Sigmoid colon (tissue), 7 donors: Measurements from ENCODE around the gene MRPL48. TPM values are rescaled to one million over a fixed set of nuclear protein-coding genes. Genes with fewer than 3 reads are reported as not detected.

Experiments
- DNase-seq: peaks from one replicate; pipeline ENCODE4 v3.0.0-alpha.2; 2019
- H3K27ac ChIP-seq, 4 donors: fragments of 200-600 bp; sonication (generic); one replicate each; pipeline ENCODE4 v1.5.1; 2016 to 2019; ENCODE audit warnings: mild to moderate bottlenecking in 1 of 4
- H3K27me3 ChIP-seq, 3 donors: fragments of 200-600 bp; sonication (generic); one replicate each; pipeline ENCODE4 v1.5.1; 2019; ENCODE audit warnings: mild to moderate bottlenecking in 1 of 3
- H3K36me3 ChIP-seq, 4 donors: fragments of 200-600 bp; sonication (generic); one replicate each; pipeline ENCODE4 v1.5.1; 2016 to 2019
- H3K4me1 ChIP-seq, 4 donors: fragments of 200-600 bp; sonication (generic); one replicate each; pipeline ENCODE4 v1.5.1; 2017 to 2019
- H3K4me3 ChIP-seq, 4 donors: fragments of 200-600 bp; sonication (generic); one replicate each; pipeline ENCODE4 v1.5.1; 2017 to 2019; ENCODE audit warnings: mild to moderate bottlenecking in 2 of 4, moderate library complexity in 1 of 4
- H3K9me3 ChIP-seq, 4 donors: fragments of 200-600 bp in 3 of 4; sonication (generic) in 3 of 4; one replicate each; pipeline versions ENCODE4 v1.5.1 to v1.6.1; 2013 to 2019
- CTCF ChIP-seq, 4 experiments: fragments of 450-650 bp in 3 of 4; fragments of 200-600 bp in 1 of 4; IDR thresholded peaks; one replicate each; pipeline ENCODE4 v1.5.1; 2016 to 2019; ENCODE audit warnings: antibody characterized with exemption in 4 of 4, mild to moderate bottlenecking in 3 of 4, moderate library complexity in 2 of 4
- EP300 ChIP-seq, 4 donors: sonication (generic); formaldehyde crosslinking; IDR thresholded peaks; one replicate each; pipeline ENCODE4 v1.6.1; 2017; ENCODE audit warnings: antibody characterized with exemption in 4 of 4
- POLR2A ChIP-seq, 2 donors: fragments of 450-650 bp; IDR thresholded peaks; one replicate each; pipeline ENCODE4 v1.6.1; 2016; ENCODE audit warnings: antibody characterized with exemption in 2 of 2, mild to moderate bottlenecking in 2 of 2, moderate library complexity in 2 of 2
- POLR2AphosphoS5 ChIP-seq, 4 donors: sonication (generic); formaldehyde crosslinking; IDR thresholded peaks; one replicate each; pipeline ENCODE4 v1.6.1; 2017; ENCODE audit warnings: antibody characterized with exemption in 4 of 4
- WGBS, 2 donors: extraction: QIAGEN DNeasy Blood & Tissue Kit; methylation state at CpG; one replicate each; pipeline ENCODE4 v1.1.7; 2013; 5-methylcytosine and 5-hydroxymethylcytosine counted together
- intact Hi-C: fragments of 100-400 bp; cut with DNase I; formaldehyde crosslinking; loops from one replicate; pipeline ENCODE4 v1.15.1; 2023
- polyA plus RNA-seq, 3 donors: library from polyadenylated mRNA; stranded (reverse); fragments of 200-250 nt; gene quantifications; one replicate each; pipeline ENCODE4 v1.2.3, GENCODE V29; 2013
- total RNA-seq, 4 donors: library from RNA; depleted of rRNA; stranded (reverse); fragments of >200 nt; gene quantifications; one replicate each; pipeline ENCODE4 v1.1.0, GENCODE V29; 2016
- donor health status: healthy with polysubstance abuse.
- donor health status: Bipolar disorder and iron deficiency.
- donor health status: healthy.

MRPL48 gene
- total and polyA plus RNA-seq, 7 donors, result 7.7 to 82.3 (median 31.3) TPM

- peaks cover 0 to 51% (median 8%) of the 10 kb centered on the region in 4 donors for H3K36me3 ChIP-seq
- no peak overlapping the region for H3K27ac ChIP-seq
- 94 to 95% methylated on average over 5 of the region's 5 CpGs for WGBS, 2 donors
- no peak for DNase-seq
- TF ChIP-seq POLR2A (IDR thresholded peaks at IDR 0.05), result no peak
- no peak for TF ChIP-seq POLR2AphosphoS5 (IDR thresholded peaks at IDR 0.05)
- TF ChIP-seq EP300 (IDR thresholded peaks at IDR 0.05), result no peak
- TF ChIP-seq CTCF (IDR thresholded peaks at IDR 0.05), result no peak
- no peaks in the 10 kb centered on the region for H3K4me1 ChIP-seq
- intact Hi-C loops, result no loop called here
- no peaks in the 10 kb centered on the region for H3K27me3 ChIP-seq
- no peaks in the 10 kb centered on the region for H3K9me3 ChIP-seq
- H3K4me3 ChIP-seq, result no peak overlapping the region
These were observed 107.2 kb downstream of the MRPL48 start for GRCh38 chr11:73894725-73895335.

- intact Hi-C loops, result no loop called here
- Histone ChIP-seq H3K36me3 (peaks cover 0 to 75% (median 5%) of the 10 kb centered on the region in 4 donors), H3K4me3 (no peak overlapping the region), H3K27ac (no peak overlapping the region), H3K27me3 (no peaks in the 10 kb centered on the region), H3K9me3 (no peaks in the 10 kb centered on the region), H3K4me1 (no peaks in the 10 kb centered on the region)
- TF ChIP-seq EP300 (IDR thresholded peaks at IDR 0.05), result no peak
- TF ChIP-seq CTCF (IDR thresholded peaks at IDR 0.05), result no peak
- TF ChIP-seq POLR2A (IDR thresholded peaks at IDR 0.05), result no peak
- no peak for TF ChIP-seq POLR2AphosphoS5 (IDR thresholded peaks at IDR 0.05)
- DNase-seq, result no peak
- 94 to 96% methylated on average over 1 of the region's 1 CpG for WGBS, 2 donors
These were observed 114.6 kb downstream of the MRPL48 start for GRCh38 chr11:73902303-73902702.

- Histone ChIP-seq H3K4me3 (no peak overlapping the region), H3K27ac (no peak overlapping the region), H3K9me3 (no peaks in the 10 kb centered on the region), H3K27me3 (no peaks in the 10 kb centered on the region), H3K36me3 (peaks cover 0 to 79% (median 2%) of the 10 kb centered on the region in 4 donors), H3K4me1 (no peaks in the 10 kb centered on the region)
- whole genome bisulfite sequencing, 2 donors, result 89% methylated on average over 4 of the region's 4 CpGs
- TF ChIP-seq CTCF (IDR thresholded peaks at IDR 0.05) (no peak), POLR2AphosphoS5 (IDR thresholded peaks at IDR 0.05) (no peak)
- DNase-seq, result no peak
- intact Hi-C loops, result no loop called here
These were observed 119.5 kb downstream of the MRPL48 start for GRCh38 chr11:73907191-73907590.

GRCh38 chr11:73912026-73912425 is 124.4 kb downstream of the MRPL48 start:
- Histone ChIP-seq H3K9me3 (no peaks in the 10 kb centered on the region), H3K4me1 (no peaks in the 10 kb centered on the region), H3K4me3 (no peak overlapping the region), H3K27me3 (no peaks in the 10 kb centered on the region), H3K36me3 (peaks cover 0 to 83% (median 7%) of the 10 kb centered on the region in 4 donors), H3K27ac (no peak overlapping the region)
- intact Hi-C loops, result no loop called here
- DNase-seq, result no peak
- 90 to 96% methylated on average over 2 of the region's 2 CpGs for WGBS, 2 donors
- TF ChIP-seq EP300 (IDR thresholded peaks at IDR 0.05) (no peak), POLR2AphosphoS5 (IDR thresholded peaks at IDR 0.05) (no peak), POLR2A (IDR thresholded peaks at IDR 0.05) (no peak), CTCF (IDR thresholded peaks at IDR 0.05) (no peak)

GRCh38 chr11:73913472-73913871 is 125.8 kb downstream of the MRPL48 start:
- intact Hi-C loops, result no loop called here
- no peaks in the 10 kb centered on the region for H3K4me1 ChIP-seq
- H3K36me3 ChIP-seq, result peaks cover 0 to 93% (median 9%) of the 10 kb centered on the region in 4 donors
- DNase-seq, result no peak
- H3K4me3 ChIP-seq, result no peak overlapping the region
- no peaks in the 10 kb centered on the region for H3K27me3 ChIP-seq
- H3K27ac ChIP-seq, result no peak overlapping the region
- H3K9me3 ChIP-seq, result no peaks in the 10 kb centered on the region
- TF ChIP-seq POLR2AphosphoS5 (IDR thresholded peaks at IDR 0.05) (no peak), CTCF (IDR thresholded peaks at IDR 0.05) (no peak), EP300 (IDR thresholded peaks at IDR 0.05) (no peak), POLR2A (IDR thresholded peaks at IDR 0.05) (no peak)
